IMR-90 (cell line): ENCODE measurements around the gene MGME1. TPM values are rescaled to one million over a fixed set of nuclear protein-coding genes. Genes with fewer than 3 reads are reported as not detected.

Experiments
- ATAC-seq: fragments of 200-7000 bp; cut with Tn5 transposase; 2 replicates; pipeline ENCODE4 v1.9.1; 2020; ENCODE audit warnings: low read depth, mild to moderate bottlenecking, moderate library complexity
- BruUV-seq: library from RNA; stranded (reverse); fragments of 400-500 nt; replicated peaks from 2 replicates; lab custom pipeline; 2021; lab: Mats Ljungman, UMichigan
- CTCF ChIA-PET: fragments of 300-600 bp; formaldehyde crosslinking; extraction: SDS; loops from one replicate; lab custom pipeline; 2021; ENCODE audit warnings: antibody characterized with exemption; lab: Yijun Ruan, JAX
- POLR2A ChIA-PET: fragments of 300-600 bp; sonication (Branson Sonifier 250); formaldehyde crosslinking; loops from one replicate; lab custom pipeline; 2022; ENCODE audit warnings: antibody characterized with exemption; ENCODE audit not compliant: unreplicated experiment; lab: Charles Lee
- DNase-seq: peaks from one replicate; pipeline ENCODE4 v3.0.0; 2013
- H2AFZ ChIP-seq: replicated peaks from 2 replicates; pipeline ENCODE3; 2013; ENCODE audit warnings: low read length, mild to moderate bottlenecking; ENCODE audit not compliant: poor library complexity
- H2AK5ac ChIP-seq: 2 replicates; pipeline ENCODE4 v1.6.1; 2013; ENCODE audit warnings: low read depth, low read length, inconsistent platforms
- H2AK9ac ChIP-seq: replicated peaks from 2 replicates; pipeline ENCODE3; 2013; ENCODE audit warnings: mild to moderate bottlenecking, low read depth, low read length, moderate library complexity; ENCODE audit not compliant: poor library complexity
- H2BK120ac ChIP-seq: 2 replicates; pipeline ENCODE4 v1.6.1; 2013; ENCODE audit warnings: low read depth, low read length, inconsistent platforms
- H2BK15ac ChIP-seq: 3 replicates; pipeline ENCODE4 v1.6.1; 2013; ENCODE audit warnings: low read depth, low read length, inconsistent platforms
- H2BK20ac ChIP-seq: 2 replicates; pipeline ENCODE4 v1.6.1; 2013; ENCODE audit warnings: low read depth, mild to moderate bottlenecking, inconsistent platforms, low read length, moderate library complexity
- H2BK5ac ChIP-seq: 2 replicates; pipeline ENCODE4 v1.6.1; 2013; ENCODE audit warnings: mild to moderate bottlenecking, low read depth, low read length, inconsistent platforms; ENCODE audit not compliant: poor library complexity, severe bottlenecking
- H3K14ac ChIP-seq: replicated peaks from 2 replicates; pipeline ENCODE4 v1.6.1; 2013; ENCODE audit warnings: low read depth, low read length, inconsistent platforms
- H3K18ac ChIP-seq: 2 replicates; pipeline ENCODE4 v1.6.1; 2013; ENCODE audit warnings: low read depth, low read length, control low read depth
- H3K23ac ChIP-seq: 2 replicates; pipeline ENCODE4 v1.6.1; 2013; ENCODE audit warnings: low read depth, low read length, inconsistent platforms
- H3K27ac ChIP-seq: 2 replicates; pipeline ENCODE4 v1.5.1; 2013; ENCODE audit warnings: mild to moderate bottlenecking, control low read depth, low read length; ENCODE audit not compliant: insufficient read depth
- H3K27me3 ChIP-seq: 2 replicates; pipeline ENCODE4 v1.6.1; 2013; ENCODE audit warnings: low read length; ENCODE audit not compliant: control insufficient read depth, insufficient read depth
- H3K36me3 ChIP-seq: 2 replicates; pipeline ENCODE4 v1.6.1; 2013; ENCODE audit warnings: low read length, mixed read lengths; ENCODE audit not compliant: control insufficient read depth, insufficient read depth
- H3K4ac ChIP-seq: 2 replicates; pipeline ENCODE4 v1.6.1; 2013; ENCODE audit warnings: low read depth, low read length, inconsistent platforms
- H3K4me1 ChIP-seq: 2 replicates; pipeline ENCODE4 v1.6.1; 2013; ENCODE audit warnings: low read length, mixed read lengths; ENCODE audit not compliant: control insufficient read depth, insufficient read depth
- H3K4me2 ChIP-seq: 2 replicates; pipeline ENCODE4 v1.6.1; 2013; ENCODE audit warnings: low read depth, mild to moderate bottlenecking, control low read depth, low read length, moderate library complexity
- H3K4me3 ChIP-seq: 2 replicates; pipeline ENCODE4 v1.5.1; 2013; ENCODE audit warnings: low read depth, mild to moderate bottlenecking, control low read depth, low read length, moderate library complexity; ENCODE audit not compliant: insufficient read depth
- H3K56ac ChIP-seq: 2 replicates; pipeline ENCODE4 v1.6.1; 2013; ENCODE audit warnings: low read length, inconsistent platforms; ENCODE audit not compliant: insufficient read depth; ENCODE audit errors: extremely low read depth
- H3K79me1 ChIP-seq, 2 experiments: 2 replicates each; pipeline ENCODE4 v1.6.1; 2013; ENCODE audit warnings: low read length in 2 of 2, inconsistent platforms in 1 of 2, low read depth in 1 of 2
- H3K9ac ChIP-seq: 2 replicates; pipeline ENCODE4 v1.6.1; 2013; ENCODE audit warnings: low read depth, low read length, control low read depth
- H3K9me1 ChIP-seq: 2 replicates; pipeline ENCODE4 v1.6.1; 2013; ENCODE audit warnings: low read length, inconsistent platforms; ENCODE audit not compliant: insufficient read depth
- H3K9me3 ChIP-seq: 2 replicates; pipeline ENCODE4 v1.6.1; 2013; ENCODE audit warnings: low read length; ENCODE audit not compliant: control insufficient read depth, insufficient read depth
- H4K20me1 ChIP-seq: 2 replicates; pipeline ENCODE4 v1.6.1; 2013; ENCODE audit warnings: low read length, inconsistent platforms; ENCODE audit not compliant: insufficient read depth
- H4K5ac ChIP-seq: 2 replicates; pipeline ENCODE4 v1.6.1; 2013; ENCODE audit warnings: mild to moderate bottlenecking, low read depth, low read length, control low read depth
- H4K8ac ChIP-seq, 2 experiments: 2 replicates each; pipeline ENCODE4 v1.6.1; 2013; ENCODE audit warnings: low read depth in 2 of 2, low read length in 2 of 2, control low read depth in 1 of 2, inconsistent platforms in 1 of 2
- H4K91ac ChIP-seq: 2 replicates; pipeline ENCODE4 v1.6.1; 2013; ENCODE audit warnings: low read depth, low read length, inconsistent platforms; ENCODE audit not compliant: insufficient read depth
- CHD1 ChIP-seq: IDR thresholded peaks from 2 replicates; pipeline ENCODE4 v1.6.1; 2012; ENCODE audit warnings: low read depth, low read length, improper control_type of control experiment
- CTCF ChIP-seq: conservative IDR thresholded peaks from 2 replicates; pipeline ENCODE4 v1.5.1; 2012; ENCODE audit warnings: mild to moderate bottlenecking, low read depth, low read length, improper control_type of control experiment
- ELK1 ChIP-seq: fragments of 150-350 bp; IDR thresholded peaks from 2 replicates; pipeline ENCODE4 v1.6.1; 2016; ENCODE audit warnings: low read depth, mild to moderate bottlenecking, low read length, moderate library complexity, borderline replicate concordance
- MXI1 ChIP-seq: IDR thresholded peaks from 2 replicates; pipeline ENCODE4 v1.6.1; 2012; ENCODE audit warnings: low read depth, mild to moderate bottlenecking, low read length, moderate library complexity, borderline replicate concordance
- NFE2L2 ChIP-seq: fragments of 150-350 bp; IDR thresholded peaks from 2 replicates; pipeline ENCODE4 v1.6.1; 2016; ENCODE audit warnings: low read depth, mild to moderate bottlenecking, low read length
- RAD21 ChIP-seq: IDR thresholded peaks from 2 replicates; pipeline ENCODE4 v1.6.1; 2012; ENCODE audit warnings: low read length, improper control_type of control experiment
- USF2 ChIP-seq: fragments of 150-350 bp; IDR thresholded peaks from 2 replicates; pipeline ENCODE4 v1.6.1; 2017; ENCODE audit warnings: mild to moderate bottlenecking, antibody characterized with exemption, low read length, low read depth
- WGBS, 2 experiments: methylation state at CpG; one replicate each; pipeline versions ENCODE4 v1.1.5 to v1.1.7; 2013; ENCODE audit warnings: missing lambda C conversion rate in 2 of 2; ENCODE audit not compliant: insufficient read length in 1 of 2; ENCODE audit errors: extremely low coverage in 2 of 2; 5-methylcytosine and 5-hydroxymethylcytosine counted together
- dilution Hi-C: fragments of 300-500 bp; cut with HindIII; formaldehyde crosslinking; loops from one replicate; pipeline ENCODE4 v1.14.3; 2018; ENCODE audit warnings: low sequenced_read_pairs; ENCODE audit not compliant: unreplicated experiment
- in situ Hi-C: fragments of 300-500 bp; cut with MboI; formaldehyde crosslinking; loops from 3 replicates; pipeline ENCODE4 v1.14.3; 2019; ENCODE audit warnings: low sequenced_read_pairs, inconsistent platforms, mixed read lengths
- intact Hi-C: fragments of 100-400 bp; cut with micrococcal nuclease; formaldehyde crosslinking; loops from 2 replicates; pipeline ENCODE4 v1.10.0; 2022
- polyA plus RNA-seq, 3 experiments: library from polyadenylated mRNA; depleted of rRNA; stranded (reverse); fragments of >200 nt; gene quantifications; 2 replicates each; pipeline ENCODE4 v1.2.3, GENCODE V29; 2012; ENCODE audit warnings: low replicate concordance in 1 of 3
- total RNA-seq: library from RNA; depleted of rRNA; stranded (reverse); fragments of >200 nt; gene quantifications from 2 replicates; pipeline ENCODE4 v1.2.3, GENCODE V29; 2012

Gene MGME1
- total and polyA plus RNA-seq, 2 of the 4 experiments (the other 2 are of a cell fraction): 7.2 to 9.3 TPM

- Histone ChIP-seq H2BK5ac (no peak overlapping the region), H3K36me3 (no peaks in the 10 kb centered on the region), H3K27ac (no peak overlapping the region), H3K18ac (no peak overlapping the region), H3K9me1 (peaks cover 13% of the 10 kb centered on the region), H3K56ac (no peak overlapping the region), H2BK20ac (no peak overlapping the region), H3K4me3 (no peak overlapping the region), H3K79me1 (no peaks in the 10 kb centered on the region), H3K23ac (no peak overlapping the region), H4K91ac (no peak overlapping the region), H3K27me3 (peaks cover 1% of the 10 kb centered on the region; the same call in 1 of the 2 replicates), H2AK9ac (peak overlapping the region; percentile 79), H3K14ac (no peak overlapping the region), H2AK5ac (no peak overlapping the region), H3K4ac (no peak overlapping the region), H4K8ac (no peak overlapping the region), H3K4me1 (peaks cover 15% of the 10 kb centered on the region; the same call in 1 of the 2 replicates), H4K5ac (no peak overlapping the region), H2AFZ (no peak overlapping the region), H4K20me1 (no peaks in the 10 kb centered on the region), H3K4me2 (no peak overlapping the region), H2BK15ac (no peak overlapping the region), H2BK120ac (no peak overlapping the region), H3K9ac (no peak overlapping the region), H3K9me3 (no peaks in the 10 kb centered on the region)
- ChIA-PET POLR2A (interaction anchor here (0.5 kb wide), 1 partner anchor 35 kb away, joined by 6 read pairs; no protein-coding TSS in a partner anchor), CTCF (no interaction called here)
- DNase-seq (peak; percentile 68), ATAC-seq (peak; percentile 33)
- BruUV-seq: no TSS peak
- 30% methylated on average over 2 of the region's 8 CpGs; no CpG with 5 or more reads in 1 of the 2 experiments for WGBS, 2 experiments
- intact Hi-C loops: loop anchor here (5.0 kb wide), 1 partner anchor 273 kb away; no protein-coding TSS in a partner anchor
- TF ChIP-seq ELK1 (no peak), MXI1 (no peak), NFE2L2 (no peak), RAD21 (no peak), CHD1 (no peak), CTCF (no peak), USF2 (no peak)
- in situ Hi-C loops: no loop called here
- dilution Hi-C loops: no loop called here
These were observed 35.7 kb downstream of the MGME1 start for GRCh38 chr20:18004384-18005031.
